GM19239 (cell line): ENCODE results near the gene MEIS1.
A peak's percentile ranks its signal among the peaks of the same experiment; 100 is the strongest.
"Not testable (repeated sequence)": the region's sequence is repeated elsewhere in the genome, so short reads cannot be mapped to it uniquely, and the experiment has no call there.

Experiments
- DNase-seq: peaks from one replicate; pipeline ENCODE4 v3.0.0; 2011; ENCODE audit warnings: low spot score; ENCODE audit not compliant: insufficient read length
- FAIRE-seq: peaks from 2 replicates; lab custom pipeline; 2011; peaks lifted over from hg19 to GRCh38; lab: Jason Lieb, UNC

Gene MEIS1

DNA sequence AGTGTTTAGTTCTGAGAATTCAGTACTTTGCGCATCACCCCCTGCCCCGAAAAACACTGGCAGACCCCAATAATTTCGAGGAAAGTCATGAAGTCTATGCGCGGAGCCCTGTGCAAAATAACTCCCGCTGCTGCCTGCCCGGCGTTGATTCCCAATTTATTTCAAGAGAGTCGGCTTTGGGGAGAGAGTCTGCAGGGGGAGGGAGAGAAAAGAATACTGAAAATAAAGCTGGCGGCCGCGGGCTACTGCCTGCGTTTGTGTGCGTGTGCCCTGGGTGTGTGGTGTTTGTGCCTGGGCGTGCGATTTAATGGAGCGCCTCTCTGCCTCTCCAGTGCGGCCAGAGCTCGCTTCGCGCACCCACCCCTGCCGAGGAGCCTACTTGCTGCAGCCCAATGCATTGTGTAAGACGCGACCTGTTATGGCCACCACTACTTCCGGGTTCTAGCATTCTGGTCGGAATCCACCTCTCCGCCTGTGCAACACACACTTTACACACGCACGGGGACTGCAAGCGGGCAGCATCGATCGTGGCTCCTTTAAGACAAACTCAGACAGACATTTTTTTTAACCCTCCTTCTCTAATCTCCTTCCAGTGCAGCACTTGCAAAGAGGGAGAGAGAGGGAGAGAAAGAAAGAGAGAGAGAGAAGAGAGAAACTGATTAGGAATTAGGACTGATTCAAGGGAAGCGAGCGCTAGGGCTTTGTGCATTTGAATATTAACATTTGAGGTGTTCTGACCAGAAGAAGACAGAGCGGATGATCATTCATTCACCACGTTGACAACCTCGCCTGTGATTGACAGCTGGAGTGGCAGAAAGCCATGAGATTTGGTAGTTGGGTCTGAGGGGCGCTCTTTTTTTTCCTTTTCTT, at the start of gene MEIS1:
TSS of gene MEIS1 (plus strand) at position 447 of the 870 bp plus-strand sequence. CDS start 732 bp downstream, outside the sequence.
- FAIRE-seq = no peak
- DNase-seq = no peak

DNA sequence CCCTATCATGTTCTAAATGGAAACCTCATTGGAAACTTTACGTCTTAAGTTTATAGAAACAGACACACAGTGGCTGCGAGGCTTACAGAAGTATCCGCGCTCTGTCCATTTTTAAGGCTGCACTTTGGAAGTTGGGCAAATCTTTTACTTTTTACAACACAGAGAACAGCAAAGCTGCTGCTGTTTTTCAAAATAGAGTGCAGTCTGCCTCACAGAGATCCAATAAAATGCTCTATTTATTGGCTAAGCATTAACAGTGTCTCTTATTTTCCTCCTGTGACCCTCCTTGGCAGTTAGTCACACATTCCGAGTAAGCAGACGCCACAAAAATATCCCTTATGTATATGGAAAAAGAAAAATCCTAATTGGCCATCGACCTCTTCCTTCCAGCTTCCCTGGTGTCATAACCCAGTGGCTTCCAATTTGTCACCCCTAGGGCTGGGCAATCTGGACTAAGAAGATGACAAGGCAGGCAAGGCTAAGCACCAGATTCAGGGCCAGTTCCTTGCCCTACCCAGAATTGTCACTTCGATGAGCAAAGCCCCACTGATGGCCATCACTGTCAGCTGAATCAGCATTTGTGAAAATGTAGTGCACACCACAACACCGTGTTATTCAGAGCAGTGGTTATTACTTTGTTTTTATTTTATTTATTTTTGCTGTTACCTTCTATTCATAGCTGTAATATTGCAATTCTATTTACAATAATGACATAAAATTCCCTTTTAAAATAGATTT, 47.7 kb upstream of the MEIS1 start:
- FAIRE-seq (no peak), DNase-seq (no peak)

DNA sequence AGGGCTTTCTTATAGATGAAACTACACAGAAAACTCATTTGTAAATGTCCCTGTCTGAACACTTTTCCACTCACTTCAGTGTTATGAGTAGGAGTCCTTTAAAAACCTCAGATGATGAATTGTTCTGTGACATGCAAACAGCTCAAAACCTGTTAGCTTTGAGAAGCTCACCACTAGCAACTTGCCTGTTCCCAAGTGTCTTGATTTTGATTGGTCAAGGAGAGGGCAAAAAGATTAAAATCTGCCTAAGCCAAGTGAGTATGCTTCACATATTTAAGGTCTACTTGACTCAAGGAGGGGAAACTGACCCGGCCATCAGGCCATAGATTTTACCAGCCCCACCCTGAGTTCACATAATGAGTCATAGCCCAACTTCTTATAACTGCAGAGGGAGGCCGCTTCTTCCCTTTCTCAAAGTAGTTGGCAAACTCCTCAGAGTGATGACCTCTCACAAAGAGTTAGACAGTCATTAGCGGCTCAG, 45.2 kb upstream of the MEIS1 start:
- DNase-seq (no peak), FAIRE-seq (no peak)

DNA sequence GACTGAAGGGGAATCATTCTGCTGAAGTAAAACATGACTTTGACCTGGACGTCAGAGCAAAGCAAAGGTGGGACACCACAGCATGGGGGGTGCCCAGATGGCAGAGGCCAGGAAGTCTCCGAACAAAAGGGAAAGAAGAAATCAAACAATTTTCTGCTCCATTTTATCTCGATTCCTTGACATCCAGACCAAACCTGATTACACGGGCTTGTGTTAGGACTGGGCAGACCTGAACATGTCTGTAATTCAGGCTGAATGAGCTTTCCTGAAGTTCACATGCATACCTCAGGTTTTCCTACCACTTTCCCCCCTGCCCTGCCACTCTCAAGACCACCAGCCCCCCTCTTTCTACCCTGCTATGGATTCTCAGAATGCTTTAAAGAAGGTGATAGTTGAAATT, 44.8 kb upstream of the MEIS1 start:
- no peak for DNase-seq
- no peak for FAIRE-seq

DNA sequence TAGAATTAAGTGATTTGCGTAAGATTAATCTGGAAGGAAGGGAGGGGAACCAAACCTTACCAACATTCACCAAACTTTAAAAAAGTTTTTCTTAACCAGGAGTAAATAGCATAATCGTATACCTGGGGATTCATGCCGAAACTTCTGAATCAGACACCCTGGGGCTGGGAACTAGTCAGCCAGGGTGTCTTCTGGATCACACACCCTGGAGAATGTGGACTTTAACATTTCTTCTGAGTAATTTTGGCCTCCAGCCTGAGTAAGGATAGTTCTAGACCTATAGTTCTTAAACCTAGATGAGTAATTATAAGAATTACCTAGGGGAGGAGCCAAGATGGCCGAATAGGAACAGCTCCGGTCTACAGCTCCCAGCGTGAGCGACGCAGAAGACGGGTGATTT, 44.1 kb upstream of the MEIS1 start:
- DNase-seq (no peak), FAIRE-seq (no peak)

DNA sequence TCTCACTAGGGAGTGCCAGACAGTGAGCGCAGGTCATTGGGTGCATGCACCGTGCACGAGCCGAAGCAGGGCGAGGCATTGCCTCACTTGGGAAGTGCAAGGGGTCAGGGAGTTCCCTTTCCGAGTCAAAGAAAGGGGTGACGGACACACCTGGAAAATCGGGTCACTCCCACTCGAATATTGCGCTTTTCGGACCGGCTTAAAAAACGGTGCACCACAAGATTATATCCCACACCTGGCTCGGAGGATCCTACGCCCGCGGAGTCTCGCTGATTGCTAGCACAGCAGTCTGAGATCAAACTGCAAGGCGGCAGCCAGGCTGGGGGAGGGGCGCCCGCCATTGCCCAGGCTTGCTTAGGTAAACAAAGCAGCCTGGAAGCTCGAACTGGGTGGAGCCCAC, 43.7 kb upstream of the MEIS1 start:
- FAIRE-seq, DNase-seq: not testable (repeated sequence)

DNA sequence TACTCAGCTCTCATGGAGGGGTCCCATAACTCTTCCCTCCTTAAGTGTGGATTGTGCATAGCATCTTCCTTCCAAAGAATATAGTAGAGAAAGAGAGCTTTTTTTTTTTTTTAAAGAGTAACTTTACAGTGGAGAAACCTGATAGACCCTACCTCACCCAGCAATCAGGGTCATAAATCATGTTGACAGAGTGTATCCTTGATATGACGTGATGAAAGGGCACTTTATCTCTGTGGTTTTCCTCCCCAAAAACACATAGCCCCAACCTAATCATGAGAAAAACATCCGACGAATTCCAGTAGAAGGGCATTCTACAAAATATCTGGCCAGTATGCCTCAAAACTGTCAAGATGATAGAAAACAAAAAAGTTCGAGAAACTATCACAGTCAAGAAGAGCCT, 29.5 kb upstream of the MEIS1 start:
- FAIRE-seq = no peak

DNA sequence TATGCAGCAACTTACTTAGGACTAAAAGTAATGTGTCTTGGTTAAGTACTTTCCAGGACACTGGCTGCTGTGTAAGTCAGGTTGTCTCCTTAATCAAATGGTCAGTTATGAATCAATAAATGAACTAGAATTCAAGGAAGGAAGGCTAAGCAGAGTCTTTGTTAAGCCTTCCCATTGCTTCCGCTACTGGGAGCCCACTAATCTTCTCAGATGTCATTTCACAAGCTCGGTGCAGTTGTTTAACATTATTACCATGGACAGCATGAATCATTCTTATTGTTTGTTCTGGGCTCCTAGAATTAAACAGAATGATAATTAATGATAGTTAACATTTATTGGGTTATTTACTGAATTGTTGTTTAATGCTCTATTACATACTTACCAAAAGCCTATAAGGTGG, 26.0 kb upstream of the MEIS1 start:
- FAIRE-seq (no peak), DNase-seq (no peak)

More for the DNA sequence above, 29.5 kb upstream of the MEIS1 start:
- DNase-seq = no peak

DNA sequence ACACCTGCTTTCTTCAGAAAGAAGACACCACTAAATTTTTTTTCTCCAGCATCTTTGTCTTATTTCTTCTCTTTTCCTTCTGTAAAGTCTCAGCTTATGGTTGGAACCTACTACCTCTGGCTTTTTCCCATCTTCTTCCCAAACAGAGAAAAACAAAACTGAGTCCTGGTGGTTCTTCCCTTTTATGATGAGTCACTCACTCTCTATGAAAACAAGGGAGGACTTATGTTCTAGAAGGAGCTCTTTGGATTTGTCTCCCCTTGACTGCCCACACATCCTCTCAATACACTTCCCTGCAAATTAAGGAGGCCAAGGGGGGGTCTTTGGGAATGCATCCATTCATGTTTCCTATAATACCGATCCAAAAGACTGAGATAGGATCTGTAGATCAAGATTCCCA, 22.1 kb upstream of the MEIS1 start:
- FAIRE-seq (no peak), DNase-seq (no peak)

DNA sequence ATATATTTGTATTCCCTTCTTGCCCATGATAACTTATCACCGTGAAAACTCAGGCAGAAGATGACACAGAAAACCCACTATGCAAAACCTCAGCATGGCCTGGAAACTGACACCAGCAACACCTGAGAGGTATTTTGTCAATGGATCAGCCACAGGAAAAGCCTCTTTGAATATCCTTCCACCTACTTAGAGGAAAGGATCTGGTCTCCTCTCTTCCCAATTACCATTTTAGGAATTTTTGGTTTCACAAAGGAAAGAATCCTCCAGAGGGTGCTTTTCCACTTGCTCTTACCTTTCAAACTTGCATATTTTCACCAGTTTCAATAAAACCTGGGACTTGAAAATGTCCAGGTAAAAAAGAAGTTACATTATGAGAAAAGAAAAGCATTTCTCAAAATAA, 20.0 kb upstream of the MEIS1 start:
- no peak for FAIRE-seq
- no peak for DNase-seq

DNA sequence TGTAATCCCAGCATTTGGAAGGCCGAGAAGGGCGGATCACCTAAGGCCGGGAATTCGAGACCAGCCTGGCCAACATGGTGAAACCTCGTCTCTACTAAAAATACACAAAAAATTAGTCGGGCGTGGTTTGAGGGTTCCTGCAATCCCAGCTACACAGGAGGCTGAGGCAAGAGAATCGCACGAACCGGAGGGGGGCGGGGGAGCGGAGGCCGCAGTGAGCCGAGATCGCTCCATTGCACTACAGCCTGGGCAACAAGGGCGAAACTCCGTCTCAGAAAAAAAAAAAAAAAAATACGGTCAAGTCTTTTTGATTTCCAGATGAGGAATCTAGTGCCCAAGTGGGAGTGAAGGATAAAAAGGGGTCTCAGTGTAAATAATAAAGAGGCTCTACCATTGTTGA, 16.5 kb upstream of the MEIS1 start:
- no peak for FAIRE-seq
- no peak for DNase-seq

DNA sequence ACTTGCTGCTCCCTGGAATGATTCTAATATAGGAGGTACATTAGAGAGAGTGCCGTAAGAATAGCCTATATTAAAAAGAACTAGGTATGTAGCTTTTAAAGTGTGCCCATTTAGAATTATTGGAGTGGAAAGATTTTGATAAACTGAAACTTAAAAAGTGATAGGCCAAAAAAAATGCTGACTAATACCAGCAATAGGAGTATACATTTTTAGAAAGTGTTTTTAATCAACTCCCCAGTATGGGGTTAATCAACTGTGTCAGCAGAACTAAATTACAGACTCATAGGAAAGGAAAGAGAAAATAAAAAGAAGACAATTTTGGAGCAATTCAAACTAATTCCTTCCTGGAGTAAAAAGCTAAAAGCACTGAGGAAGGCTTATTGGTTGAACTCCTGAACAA, 13.3 kb upstream of the MEIS1 start:
- FAIRE-seq (no peak), DNase-seq (no peak)

DNA sequence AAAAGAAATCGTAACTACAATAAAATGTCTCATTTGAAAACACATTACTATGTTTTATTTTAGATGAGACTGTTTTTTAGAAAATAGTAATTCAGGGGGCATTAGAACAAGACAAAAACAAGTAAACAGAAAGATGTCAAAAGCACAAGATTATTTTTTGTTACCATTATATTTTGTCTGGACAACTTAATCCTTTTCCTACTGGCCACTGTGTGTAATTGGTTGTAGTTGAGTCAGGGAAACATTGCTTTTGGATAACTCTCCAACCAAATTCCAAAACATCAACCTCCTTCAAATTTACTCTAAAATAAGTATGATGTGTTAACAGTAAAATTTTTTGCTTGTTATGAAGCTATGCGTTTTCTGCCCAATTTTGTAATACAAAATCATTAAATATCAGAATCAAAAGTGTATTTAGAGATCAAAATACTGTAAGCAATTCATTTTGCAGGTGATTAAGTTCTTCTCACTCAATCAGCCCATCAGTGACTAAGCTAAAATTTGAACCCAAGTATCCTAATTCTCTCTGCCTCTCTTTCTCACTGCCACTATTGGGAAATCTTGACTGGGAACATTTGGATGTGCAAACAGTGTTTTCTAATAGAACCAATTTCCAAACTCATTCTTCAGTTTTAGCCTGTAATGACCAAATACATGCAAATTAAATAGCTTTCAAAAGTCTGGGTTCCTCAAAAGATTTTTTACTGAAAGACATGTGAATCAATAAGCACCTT, 11.4 kb upstream of the MEIS1 start:
- DNase-seq (no peak), FAIRE-seq (no peak)

DNA sequence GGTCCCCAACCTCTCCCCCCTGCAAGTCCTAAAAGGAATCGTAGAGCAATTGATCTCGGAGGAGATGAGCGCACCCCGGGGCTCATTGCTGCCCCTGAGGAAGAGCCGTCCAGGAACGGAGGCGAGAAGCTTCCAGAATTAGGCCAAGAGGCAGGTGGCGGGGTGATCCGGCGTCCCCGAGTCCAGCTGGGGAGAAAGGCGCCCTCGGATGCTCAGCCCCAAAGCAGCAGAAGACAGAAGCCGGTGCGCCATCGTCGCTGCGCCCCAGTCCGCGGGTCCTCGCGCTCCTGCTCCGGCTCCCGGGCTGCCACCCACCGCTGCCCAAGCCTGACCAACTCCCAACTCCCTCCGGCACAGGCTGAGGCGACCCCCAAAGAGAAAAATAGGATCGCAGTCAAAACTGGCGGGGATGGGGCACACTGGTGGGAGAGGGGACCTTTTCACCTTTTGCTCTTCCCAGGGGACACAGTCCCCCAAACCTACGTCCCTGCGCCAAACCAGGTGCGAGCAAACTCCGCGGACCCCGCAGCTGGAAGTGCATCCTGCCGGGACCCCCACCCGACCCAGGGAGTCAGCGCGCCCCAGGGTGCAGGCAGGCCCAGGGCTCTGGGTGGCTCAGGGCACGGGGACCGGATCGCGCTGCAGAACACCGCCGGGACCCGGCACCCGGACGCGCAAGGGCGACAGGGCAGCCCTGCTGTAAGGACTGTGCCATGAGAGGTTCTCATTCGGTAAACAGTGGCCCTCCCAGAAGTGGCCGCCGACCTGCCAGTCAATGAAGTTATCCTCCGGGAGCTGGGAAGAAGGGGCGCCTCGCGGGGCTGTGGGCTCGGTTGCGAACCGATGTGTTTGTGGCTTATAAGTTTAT, 8.4 kb upstream of the MEIS1 start:
- DNase-seq (no peak), FAIRE-seq (no peak)

DNA sequence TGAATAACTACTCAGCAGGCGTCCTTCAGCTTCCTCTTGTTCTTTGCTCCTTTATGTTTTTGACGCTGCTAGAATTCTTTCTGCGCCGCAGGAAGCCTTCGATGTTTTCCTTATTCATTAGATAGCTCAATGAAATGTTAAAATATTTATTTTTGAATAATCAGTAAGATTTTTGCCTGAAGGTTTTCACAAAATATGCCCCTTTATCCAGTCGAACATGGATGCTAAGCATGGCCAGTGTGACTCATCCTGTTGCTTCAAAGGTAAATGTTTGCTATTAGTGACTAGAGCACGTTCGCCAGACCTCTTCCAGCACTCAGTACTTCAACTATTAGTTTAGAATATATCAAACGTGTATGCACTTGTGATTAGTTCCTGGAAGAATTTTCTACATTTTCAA, 7.6 kb upstream of the MEIS1 start:
- FAIRE-seq (no peak), DNase-seq (no peak)

DNA sequence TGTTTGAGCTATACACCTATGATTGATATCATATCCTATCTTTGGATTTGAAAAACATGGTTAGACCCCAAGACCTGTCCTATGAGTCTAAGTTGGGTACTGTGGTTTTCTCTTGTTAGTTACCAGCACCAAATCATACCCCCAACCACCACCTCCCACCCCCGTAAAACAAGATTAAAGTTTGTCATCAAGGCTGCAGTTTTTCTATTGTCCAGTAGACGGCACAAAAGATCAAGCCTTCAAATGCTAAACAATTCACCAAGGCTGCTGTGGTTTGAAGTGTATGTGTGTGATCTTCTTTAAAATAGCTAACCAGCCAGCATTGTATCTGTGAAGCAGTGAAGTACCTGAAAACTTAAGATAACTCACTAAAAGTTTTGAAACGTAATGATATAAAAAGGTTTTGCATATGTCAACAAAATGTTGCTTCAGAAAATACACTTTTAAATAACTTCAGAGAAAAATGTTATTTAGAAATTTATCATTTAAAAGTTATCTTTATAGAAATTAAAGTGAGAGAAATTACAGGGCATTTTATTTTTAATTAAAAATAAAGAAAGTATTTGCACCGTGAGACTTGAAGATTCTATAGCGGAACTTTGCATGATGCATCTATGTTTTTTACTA, 5.8 kb upstream of the MEIS1 start:
- FAIRE-seq (peak; percentile 75), DNase-seq (no peak)

DNA sequence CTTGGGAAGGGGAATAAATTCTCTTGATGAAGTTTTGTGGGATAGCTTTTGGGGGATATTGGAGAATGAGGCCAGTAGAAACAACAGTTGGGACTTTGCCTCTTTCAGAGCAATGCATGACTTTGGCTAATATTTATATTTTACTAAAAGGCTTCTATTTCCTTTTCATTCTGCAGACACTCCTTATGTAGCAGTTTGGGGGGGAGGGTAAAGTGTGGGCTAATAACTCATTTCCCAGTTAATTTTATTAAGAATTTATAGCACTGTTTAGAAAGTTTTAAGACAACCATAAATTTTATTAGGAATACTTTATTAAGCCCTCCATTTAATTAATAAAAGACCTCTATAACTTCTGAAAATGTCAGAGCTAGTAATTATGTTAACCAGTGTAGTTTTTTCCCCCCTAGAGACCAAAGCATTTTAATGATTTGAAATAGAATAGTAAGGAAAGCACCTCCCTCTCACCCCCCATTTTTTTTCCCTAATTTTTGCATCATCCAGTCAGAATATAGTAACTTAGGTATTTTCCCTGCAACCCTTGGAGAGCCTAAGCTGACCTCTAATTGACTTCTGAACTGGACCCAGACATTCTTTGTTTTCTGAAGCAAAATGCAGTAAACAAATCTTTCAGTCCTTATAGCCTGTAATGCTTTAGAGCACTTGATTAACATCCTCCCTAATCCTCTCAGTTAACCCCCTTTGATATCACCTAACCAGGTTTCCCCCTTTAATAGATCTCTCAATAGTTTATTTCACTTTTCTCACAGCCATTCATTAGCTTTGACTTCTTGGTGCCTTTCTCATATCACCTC, 5.0 kb upstream of the MEIS1 start:
- FAIRE-seq (no peak), DNase-seq (no peak)

DNA sequence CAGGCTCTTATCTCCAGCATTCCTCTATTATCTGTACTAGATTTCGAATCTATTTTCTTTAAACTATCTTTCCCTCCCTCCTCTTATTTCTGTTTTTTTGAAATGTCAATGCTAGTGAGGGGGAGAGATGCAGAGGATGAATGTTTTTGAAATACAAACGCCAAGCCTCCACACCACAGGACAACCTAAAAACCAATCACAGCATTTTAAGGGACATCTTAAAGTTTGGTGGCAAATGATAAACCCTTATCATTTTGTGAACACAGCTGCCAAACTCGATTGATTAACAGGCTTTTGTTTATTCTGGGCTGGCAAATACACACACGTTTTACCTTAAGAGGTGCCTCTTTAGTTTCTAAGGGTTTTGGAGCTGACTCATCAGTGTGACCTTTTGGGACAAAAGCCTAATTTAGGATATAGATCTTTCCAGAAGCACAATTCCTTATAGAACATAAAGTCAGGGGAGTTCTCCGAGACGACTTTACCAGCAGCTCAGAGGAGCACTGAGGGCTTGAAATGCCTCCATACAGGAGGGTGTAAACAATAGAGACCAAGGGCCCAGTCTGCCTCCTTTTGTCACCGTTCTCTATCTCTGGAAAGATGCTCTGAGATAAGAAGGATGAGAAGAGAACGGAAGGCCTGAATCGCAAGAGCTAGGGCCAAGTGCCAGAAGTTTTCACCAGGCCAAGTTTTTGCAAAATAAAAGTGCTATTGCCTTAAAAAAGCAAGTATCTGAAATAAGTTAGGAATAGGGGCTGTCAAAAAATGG, 4.2 kb upstream of the MEIS1 start:
- FAIRE-seq = no peak
- DNase-seq = no peak
